Motor neuron (in vitro differentiated cells): ENCODE results near the gene FRMD4B. TPM values are rescaled to one million over a fixed set of nuclear protein-coding genes. Genes with fewer than 3 reads are reported as not detected.
"Not testable (repeated sequence)": the region's sequence is repeated elsewhere in the genome, so short reads cannot be mapped to it uniquely, and the experiment has no call there.

Experiments
- ATAC-seq, 8 experiments: fragments of 200-7000 bp; cut with Tn5 transposase; replicated peaks in 6 of 8; 2 replicates each; pipeline ENCODE4 v1.8.0; 2021; ENCODE audit warnings: mild to moderate bottlenecking in 8 of 8, moderate library complexity in 8 of 8
- H3K27ac ChIP-seq, 2 donors: fragments of 250-450 bp; sonication (Bioruptor Pico); 2 replicates each; pipeline ENCODE4 v1.9.0; 2021; ENCODE audit warnings: antibody characterized with exemption in 2 of 2, mild to moderate bottlenecking in 2 of 2, moderate library complexity in 1 of 2
- H3K4me1 ChIP-seq, 2 donors: fragments of 250-450 bp; sonication (Bioruptor Pico); replicated peaks in 1 of 2; 2 replicates each; pipeline ENCODE4 v1.6.1; 2021; ENCODE audit warnings: antibody characterized with exemption in 2 of 2, mild to moderate bottlenecking in 2 of 2, moderate library complexity in 1 of 2
- H3K4me3 ChIP-seq, 5 donors: fragments of 250-450 bp; sonication (Bioruptor Pico); 2 replicates each; pipeline ENCODE4 v1.9.0; 2021; ENCODE audit warnings: antibody characterized with exemption in 5 of 5, mild to moderate bottlenecking in 5 of 5, moderate library complexity in 4 of 5
- WGBS, 10 experiments: fragments of 450-650 bp; shearing (Covaris generic); methylation state at CpG; one replicate each; pipeline ENCODE4 v1.0.0; 2022; 5-methylcytosine and 5-hydroxymethylcytosine counted together
- in situ Hi-C, 9 experiments: fragments of 400-800 bp; cut with MboI; loops; one replicate each; pipeline ENCODE4 v1.15.0; 2021; ENCODE audit warnings: low sequenced_read_pairs in 9 of 9, low pct_unique_long_range_greater_than_20kb in 2 of 9; ENCODE audit not compliant: unreplicated experiment in 9 of 9
- total RNA-seq, 8 experiments: library from RNA; unstranded; fragments of 300-600 nt; gene quantifications; 2 replicates each; pipeline versions ENCODE4 v1.2.3 to v1.2.4, GENCODE V29; 2022

The FRMD4B gene
- total RNA-seq, 8 experiments from 2014 or later = 1.1 to 57.3 (median 16.0) TPM

DNA sequence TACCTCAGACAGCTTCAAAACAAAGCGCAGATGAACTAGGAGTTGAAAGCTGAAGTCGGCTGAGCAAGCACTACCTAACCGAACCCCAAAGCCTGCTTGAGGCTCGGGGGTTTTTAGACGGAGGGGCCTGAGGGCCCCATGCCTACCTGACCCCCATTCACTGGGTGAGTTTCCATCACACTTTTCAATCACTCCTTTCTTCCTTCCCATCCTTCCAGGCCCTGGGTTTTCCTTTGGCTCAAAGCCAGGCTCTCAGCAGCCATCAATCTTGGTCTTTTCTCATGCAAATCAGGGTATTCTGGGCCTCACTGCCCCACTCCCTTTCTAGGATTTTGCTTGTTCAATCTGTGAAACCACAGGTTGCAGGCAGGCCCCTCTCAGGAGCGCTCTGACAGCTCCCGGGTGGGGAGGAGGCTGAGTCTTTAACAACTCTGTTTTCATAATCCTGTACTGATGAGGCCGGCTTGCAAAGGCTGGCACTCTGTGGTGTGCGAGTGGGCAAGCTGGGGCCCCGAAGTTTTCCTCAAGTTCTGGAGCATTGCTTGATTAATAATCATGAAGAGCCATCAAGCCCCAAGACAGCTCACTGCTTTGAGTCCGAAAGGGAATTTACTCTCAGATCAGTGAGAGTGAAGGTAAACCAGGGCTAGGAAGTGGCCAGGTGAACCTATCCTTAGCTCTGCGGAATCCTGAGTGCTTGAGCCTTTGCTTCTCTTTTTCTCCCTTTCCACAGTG lies 97.6 kb downstream of the FRMD4B start:
- 0 to 87% (median 40%) methylated on average over 1 to 7 of the region's 12 CpGs for WGBS, 10 experiments
- peak in 6 of 8 experiments; percentile 58 to 87 (median 84) for ATAC-seq
- H3K4me3 ChIP-seq = peak overlapping the region in 1 of 5 donors; percentile 14
- in situ Hi-C loops = no loop called here
- H3K4me1 ChIP-seq = peaks cover 64 to 65% of the 10 kb centered on the region in 2 donors
- peak overlapping the region; percentile 34 to 60 for H3K27ac ChIP-seq

DNA sequence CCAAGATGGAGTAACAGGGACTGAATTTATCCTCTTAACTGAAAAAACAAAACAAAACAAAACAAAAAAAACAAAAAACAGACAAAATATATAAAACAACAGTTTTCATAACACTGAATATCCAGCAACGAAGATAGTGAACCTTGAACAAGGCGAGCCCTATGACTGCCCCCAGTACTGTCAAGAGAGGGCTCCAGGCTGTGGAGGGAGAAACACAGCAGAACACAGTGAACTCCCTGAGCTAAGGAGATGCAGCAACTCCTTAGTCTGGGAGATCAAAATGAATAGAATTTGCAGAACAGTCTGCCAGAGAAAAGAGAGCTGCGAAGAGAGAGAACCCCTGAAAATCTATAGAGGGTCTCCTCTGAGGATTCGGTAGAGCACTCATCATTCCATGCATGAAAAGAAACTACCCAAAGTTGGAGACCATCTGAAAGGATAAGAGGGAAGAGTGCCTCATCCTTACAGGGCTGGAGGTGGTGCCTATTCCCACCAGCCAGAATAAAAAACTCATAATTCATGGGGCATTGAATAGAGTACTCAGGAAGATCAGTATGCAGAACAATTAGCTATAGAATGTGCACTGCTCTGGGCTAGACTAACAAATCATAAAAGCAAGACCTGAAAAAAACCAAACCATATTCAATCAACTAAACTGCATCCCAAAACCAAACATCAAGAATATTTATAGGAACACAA lies 101.8 kb downstream of the FRMD4B start:
- Histone ChIP-seq H3K4me3 (no peak overlapping the region), H3K27ac (no peak overlapping the region), H3K4me1 (peaks cover 40 to 42% of the 10 kb centered on the region in 2 donors)
- peak in 5 of 8 experiments; percentile 61 to 71 (median 67) for ATAC-seq
- 13 to 95% (median 85%) methylated on average over 1 to 4 of the region's 4 CpGs for WGBS, 10 experiments
- in situ Hi-C loops = no loop called here

DNA sequence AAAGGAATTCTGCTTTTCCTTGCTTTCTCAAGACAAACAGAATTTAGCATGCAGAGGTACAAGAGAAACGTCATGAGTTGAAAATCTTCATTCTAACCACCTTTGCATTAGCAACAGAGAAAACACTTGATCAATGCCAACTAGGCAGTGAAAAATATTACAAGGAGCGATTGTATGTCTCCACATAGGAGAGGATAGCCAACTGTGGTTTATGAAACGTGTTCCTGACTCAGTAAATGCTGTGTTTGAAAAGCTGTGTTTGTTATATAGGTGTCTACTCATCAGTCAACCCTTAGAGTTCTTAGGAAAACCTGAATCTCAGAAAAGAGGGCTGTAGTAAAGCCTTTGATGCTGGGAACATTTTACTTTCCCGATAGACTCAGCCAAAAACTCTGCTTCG lies 102.4 kb downstream of the FRMD4B start:
- Histone ChIP-seq H3K4me1 (peaks cover 35 to 37% of the 10 kb centered on the region in 2 donors), H3K4me3 (no peak overlapping the region), H3K27ac (no peak overlapping the region)
- 35 to 73% (median 63%) methylated on average over 2 to 5 of the region's 5 CpGs for WGBS, 10 experiments
- in situ Hi-C loops = no loop called here
- no peak for ATAC-seq

DNA sequence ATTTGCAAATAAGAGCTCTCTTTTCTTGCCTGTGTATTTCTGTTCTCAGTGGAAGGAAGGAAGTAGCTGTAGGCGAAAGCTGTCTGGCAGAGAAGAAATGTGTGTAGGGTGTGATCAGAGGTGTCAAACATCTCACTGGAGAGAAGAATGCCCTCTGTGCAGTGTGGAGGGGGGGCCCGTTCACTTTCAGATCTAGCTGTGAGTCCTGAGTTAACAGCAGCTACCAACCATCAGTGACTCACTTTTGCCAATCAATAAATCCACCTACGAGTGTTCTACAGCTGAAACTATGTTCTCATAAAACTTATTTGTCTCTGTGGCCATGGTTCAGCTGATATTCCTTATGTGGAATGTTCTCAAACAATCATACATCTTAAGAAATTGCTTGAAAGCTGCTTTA lies 103.7 kb downstream of the FRMD4B start:
- no peak overlapping the region for H3K4me3 ChIP-seq
- H3K27ac ChIP-seq = no peak overlapping the region
- peak in 3 of 8 experiments; percentile 41 to 73 (median 59) for ATAC-seq
- peaks cover 21 to 24% of the 10 kb centered on the region in 2 donors for H3K4me1 ChIP-seq
- WGBS, 10 experiments = 40 to 90% (median 55%) methylated on average over 1 to 3 of the region's 3 CpGs; no CpG with 5 or more reads in 4 of the 10 experiments
- in situ Hi-C loops = no loop called here

DNA sequence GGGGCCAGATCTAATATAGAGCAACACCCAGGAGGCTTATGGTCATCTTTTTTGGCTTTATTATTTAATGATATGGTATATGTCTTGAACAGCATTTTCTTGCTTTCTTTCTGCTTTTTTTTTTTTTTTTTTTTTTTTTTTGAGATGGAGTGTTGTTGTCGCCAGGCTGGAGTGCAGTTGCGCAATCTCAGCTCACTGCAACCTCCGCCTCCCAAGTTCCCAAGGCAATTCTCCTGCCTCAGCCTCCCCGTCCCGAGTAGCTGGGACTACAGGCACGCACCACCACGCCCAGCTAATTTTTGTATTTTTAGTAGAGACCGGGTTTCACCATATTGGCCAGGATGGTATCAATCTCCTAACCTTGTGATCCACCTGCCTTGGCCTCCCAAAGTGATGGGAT lies 108.5 kb downstream of the FRMD4B start:
- in situ Hi-C loops, H3K4me1 ChIP-seq, H3K27ac ChIP-seq, ATAC-seq, H3K4me3 ChIP-seq: not testable (repeated sequence)
- WGBS, 10 experiments = 50 to 100% (median 89%) methylated on average over 2 to 8 of the region's 8 CpGs

DNA sequence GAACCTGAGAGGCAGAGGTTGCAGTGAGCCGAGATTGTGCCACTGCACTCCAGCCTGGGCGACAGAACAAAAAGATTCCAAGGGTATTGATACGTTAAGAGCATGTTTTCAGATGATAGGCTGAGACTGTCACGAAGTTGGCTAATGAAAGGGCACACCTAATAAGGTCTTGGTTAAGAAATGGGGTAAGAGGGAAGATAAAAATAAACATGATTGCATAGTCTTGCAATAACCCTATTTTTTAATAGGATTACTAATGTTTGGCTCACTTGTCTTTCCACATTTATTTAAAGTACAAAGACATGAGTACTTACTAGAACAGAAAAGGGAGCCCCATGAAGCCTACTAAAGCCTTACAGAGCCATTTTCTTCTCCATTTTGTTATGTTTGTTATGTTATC lies 109.0 kb downstream of the FRMD4B start:
- ATAC-seq = no peak
- WGBS, 10 experiments = 27 to 94% (median 80%) methylated on average over 2 to 4 of the region's 4 CpGs; no CpG with 5 or more reads in 3 of the 10 experiments
- H3K27ac ChIP-seq = no peak overlapping the region
- H3K4me1 ChIP-seq = peaks cover 0 to 1% of the 10 kb centered on the region in 2 donors
- no peak overlapping the region for H3K4me3 ChIP-seq
- in situ Hi-C loops = no loop called here

DNA sequence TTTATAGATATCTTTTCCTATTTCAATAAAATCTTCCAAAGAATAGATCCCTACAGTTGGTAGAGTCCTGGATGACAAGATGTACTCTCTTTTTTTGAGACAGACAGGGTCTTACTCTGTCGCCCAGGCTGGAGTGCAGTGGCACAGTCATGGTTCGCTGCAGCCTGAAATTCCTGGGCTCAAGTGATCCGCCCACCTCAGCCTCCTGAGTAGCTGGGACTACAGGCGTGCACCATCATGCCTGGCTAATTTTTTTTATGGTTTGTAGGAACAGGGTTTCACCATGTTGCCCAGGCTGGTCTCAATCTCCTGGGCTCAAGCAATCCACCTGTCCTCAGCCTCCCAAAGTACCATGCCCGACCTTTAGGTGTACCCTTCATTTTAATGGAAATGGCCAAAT lies 109.7 kb downstream of the FRMD4B start:
- 16 to 100% (median 83%) methylated on average over 1 to 4 of the region's 5 CpGs; no CpG with 5 or more reads in 2 of the 10 experiments for WGBS, 10 experiments
- H3K27ac ChIP-seq, H3K4me3 ChIP-seq, in situ Hi-C loops, ATAC-seq, H3K4me1 ChIP-seq: not testable (repeated sequence)

DNA sequence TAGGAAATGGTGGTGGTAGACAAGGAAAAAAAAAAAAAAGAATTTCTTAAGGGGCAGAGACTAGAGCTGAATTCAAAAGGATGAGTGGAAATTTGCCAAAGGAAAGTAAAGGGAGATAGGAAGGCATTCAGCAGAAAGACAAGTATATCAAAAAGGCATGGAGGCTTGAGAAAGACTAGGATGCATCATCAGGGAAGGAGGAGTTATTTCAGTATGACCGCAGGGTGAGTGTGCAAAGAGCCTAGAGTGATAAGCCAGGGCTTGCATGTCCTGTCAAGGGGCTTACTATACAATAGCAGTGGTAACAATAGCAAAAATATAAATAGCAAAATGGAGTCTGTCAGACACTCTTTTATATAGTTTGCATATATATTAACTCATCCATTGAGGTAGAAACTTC lies 112.0 kb downstream of the FRMD4B start:
- no peak for ATAC-seq
- in situ Hi-C loops = no loop called here
- no peak overlapping the region for H3K4me3 ChIP-seq
- no peak overlapping the region for H3K27ac ChIP-seq
- 0 to 89% (median 63%) methylated on average over 1 of the region's 1 CpG for WGBS, 10 experiments
- H3K4me1 ChIP-seq = no peaks in the 10 kb centered on the region

DNA sequence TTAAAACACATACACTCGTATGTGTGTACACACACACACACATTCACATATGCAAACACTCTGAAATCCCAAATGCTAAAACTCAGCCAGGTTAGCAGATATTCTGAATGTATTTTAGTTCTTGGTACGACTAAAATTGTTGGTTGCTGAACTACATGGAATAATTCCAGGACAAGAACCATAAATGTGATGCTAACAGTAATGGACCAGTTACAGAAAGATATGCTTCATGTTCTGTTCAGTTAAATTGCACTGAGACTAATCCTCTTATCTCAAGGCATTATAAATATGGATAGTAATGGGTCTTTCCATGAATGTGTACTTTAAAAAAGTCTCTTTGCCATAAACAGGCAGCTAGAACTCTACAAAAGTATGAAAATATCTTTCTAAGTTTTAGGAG lies 113.3 kb downstream of the FRMD4B start:
- ATAC-seq = no peak
- Histone ChIP-seq H3K4me3 (no peak overlapping the region), H3K4me1 (no peaks in the 10 kb centered on the region), H3K27ac (no peak overlapping the region)
- in situ Hi-C loops = no loop called here
- WGBS, 10 experiments = 0 to 100% (median 92%) methylated on average over 1 to 2 of the region's 2 CpGs; no CpG with 5 or more reads in 3 of the 10 experiments

DNA sequence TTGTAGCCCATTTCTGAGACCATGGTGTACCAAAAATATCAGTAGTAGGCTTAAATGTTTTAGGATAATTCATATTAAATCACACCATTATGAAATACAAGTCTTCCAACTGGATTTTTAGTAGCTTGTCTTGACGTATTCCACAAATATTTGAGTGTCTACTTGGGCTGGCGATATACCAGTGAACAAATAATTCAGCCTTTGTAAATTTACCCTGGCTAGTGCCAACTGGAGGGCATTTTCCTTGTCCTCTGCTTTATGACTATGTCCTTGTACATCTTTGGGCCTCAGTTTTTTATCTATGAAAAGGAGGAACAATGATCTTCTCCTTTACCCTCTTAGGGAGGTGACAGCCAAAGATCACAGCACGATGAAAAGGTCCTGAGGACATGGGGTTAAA lies 114.8 kb downstream of the FRMD4B start:
- H3K27ac ChIP-seq = no peak overlapping the region
- no peaks in the 10 kb centered on the region for H3K4me1 ChIP-seq
- H3K4me3 ChIP-seq = no peak overlapping the region
- in situ Hi-C loops = no loop called here
- WGBS, 10 experiments = 43 to 100% (median 91%) methylated on average over 1 to 3 of the region's 3 CpGs
- ATAC-seq = no peak

DNA sequence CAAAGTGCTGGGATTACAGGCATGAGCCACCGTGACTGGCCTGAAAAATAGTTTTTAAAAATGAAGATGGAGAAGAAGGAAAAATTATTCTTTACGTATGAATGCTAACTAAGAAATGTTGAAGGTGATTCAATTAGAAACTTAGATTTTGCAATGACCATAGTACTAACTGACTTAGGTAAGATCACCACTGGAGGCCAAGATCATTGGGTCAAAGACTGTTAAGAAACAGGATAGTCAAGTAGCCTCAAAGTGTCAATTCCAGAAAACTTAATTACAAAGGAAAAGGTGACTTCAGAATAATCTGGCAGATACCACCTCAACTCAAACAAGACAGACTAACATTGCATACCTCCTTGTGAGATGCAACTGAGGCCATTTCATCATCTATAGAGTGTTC lies 119.3 kb downstream of the FRMD4B start:
- 25 to 100% (median 92%) methylated on average over 1 to 2 of the region's 2 CpGs; no CpG with 5 or more reads in 1 of the 10 experiments for WGBS, 10 experiments
- Histone ChIP-seq H3K4me3 (no peak overlapping the region), H3K4me1 (no peaks in the 10 kb centered on the region), H3K27ac (no peak overlapping the region)
- in situ Hi-C loops = no loop called here
- no peak for ATAC-seq

DNA sequence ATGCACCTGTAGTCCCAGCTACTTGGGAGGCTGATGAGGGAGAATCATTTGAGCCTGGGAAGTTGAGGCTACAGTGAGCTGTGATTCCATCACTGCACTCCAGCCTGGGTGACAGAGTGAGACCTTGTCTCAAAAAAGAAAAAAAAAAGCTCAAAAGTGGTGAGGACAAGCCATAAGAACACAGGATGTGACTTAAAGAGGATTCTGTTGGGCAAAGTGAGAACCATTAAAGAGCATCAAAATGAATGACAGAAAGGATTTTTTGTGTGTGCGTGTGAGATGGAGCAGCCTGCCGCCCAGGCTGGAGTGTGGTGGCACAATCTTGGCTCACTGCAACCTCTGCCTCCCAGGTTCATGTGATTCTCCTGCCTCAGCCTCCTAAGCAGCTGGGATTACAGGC lies 119.8 kb downstream of the FRMD4B start:
- in situ Hi-C loops, H3K27ac ChIP-seq, ATAC-seq, H3K4me3 ChIP-seq, H3K4me1 ChIP-seq: not testable (repeated sequence)
- WGBS, 10 experiments = 33 to 100% (median 80%) methylated on average over 1 to 2 of the region's 2 CpGs; no CpG with 5 or more reads in 7 of the 10 experiments

DNA sequence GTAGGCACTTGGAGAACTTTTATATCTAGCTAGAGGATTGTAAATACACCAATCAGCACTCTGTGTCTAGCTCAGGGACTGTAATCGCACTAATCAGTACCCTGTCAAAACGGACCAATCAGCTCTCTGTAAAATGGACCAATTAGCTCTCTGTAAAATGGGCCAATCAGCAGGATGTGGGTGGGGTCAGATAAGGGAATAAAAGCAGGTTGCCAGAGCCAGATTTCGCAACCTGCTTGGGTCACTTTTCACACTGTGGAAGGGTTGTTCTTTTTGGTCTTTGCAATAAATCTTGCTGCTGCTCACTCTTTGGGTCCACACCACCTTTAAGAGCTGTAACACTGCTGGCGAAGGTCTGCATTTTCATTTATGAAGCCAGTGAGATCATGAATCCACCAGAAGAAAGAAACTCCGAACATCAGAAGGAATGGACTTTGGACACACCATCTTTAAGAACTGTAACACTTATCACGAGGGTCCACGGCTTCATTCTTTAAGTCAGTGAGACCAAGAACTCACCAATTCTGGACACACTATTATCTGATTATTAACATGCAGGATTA lies 125.0 kb downstream of the FRMD4B start:
- in situ Hi-C loops, H3K27ac ChIP-seq: not testable (repeated sequence)

More for the DNA sequence above, 125.0 kb downstream of the FRMD4B start:
- 77 to 100% (median 94%) methylated on average over 1 to 5 of the region's 7 CpGs; no CpG with 5 or more reads in 1 of the 10 experiments for WGBS, 10 experiments
- H3K4me3 ChIP-seq, ATAC-seq, H3K4me1 ChIP-seq: not testable (repeated sequence)
